Caco-2 (cell line): ENCODE results near the gene ITGA11. TPM values are rescaled to one million over a fixed set of nuclear protein-coding genes. Genes with fewer than 3 reads are reported as not detected.

Experiments
- BruUV-seq: library from RNA; stranded (reverse); fragments of 400-500 nt; replicated peaks from 2 replicates; lab custom pipeline; 2021; lab: Mats Ljungman, UMichigan
- CTCF ChIA-PET: fragments of 300-600 bp; sonication (Branson Sonifier 250); formaldehyde crosslinking; loops from one replicate; lab custom pipeline; 2022; ENCODE audit warnings: antibody characterized with exemption; lab: Charles Lee
- POLR2A ChIA-PET: fragments of 300-600 bp; sonication (Branson Sonifier 250); formaldehyde crosslinking; loops from one replicate; lab custom pipeline; 2022; ENCODE audit warnings: antibody characterized with exemption; lab: Charles Lee
- DNase-seq, 2 experiments: peaks; one replicate each; pipeline versions ENCODE4 v3.0.0 to v3.0.0-alpha.2; 2020 to 2022
- H3K27me3 ChIP-seq: replicated peaks from 2 replicates; pipeline ENCODE4 v1.6.0; 2011; ENCODE audit warnings: low read length; ENCODE audit not compliant: control insufficient read depth, insufficient read depth
- H3K36me3 ChIP-seq: 2 replicates; pipeline ENCODE4 v1.5.1; 2011; ENCODE audit warnings: low read length; ENCODE audit not compliant: control insufficient read depth, insufficient read depth
- H3K4me1 ChIP-seq: fragments of 250-450 bp; sonication (Bioruptor Pico); 2 replicates; pipeline ENCODE4 v1.5.1; 2020; ENCODE audit warnings: mild to moderate bottlenecking
- H3K4me3 ChIP-seq: 2 replicates; pipeline ENCODE4 v1.5.1; 2011; ENCODE audit warnings: low read depth, mild to moderate bottlenecking, control low read depth, low read length
- H3K9me3 ChIP-seq: fragments of 250-450 bp; sonication (Bioruptor Pico); 2 replicates; pipeline ENCODE4 v1.5.1; 2020; ENCODE audit warnings: mild to moderate bottlenecking, moderate library complexity
- H3K27ac Mint-ChIP-seq: one replicate; pipeline ENCODE4 v1.8.0; 2022; ENCODE audit warnings: mixed read lengths; ENCODE audit not compliant: unreplicated experiment
- H3K27me3 Mint-ChIP-seq: one replicate; pipeline ENCODE4 v1.8.0; 2022; ENCODE audit warnings: mixed read lengths; ENCODE audit not compliant: insufficient read depth, unreplicated experiment
- H3K36me3 Mint-ChIP-seq: one replicate; pipeline ENCODE4 v1.8.0; 2022; ENCODE audit warnings: mild to moderate bottlenecking, mixed read lengths; ENCODE audit not compliant: insufficient read depth, unreplicated experiment
- H3K4me1 Mint-ChIP-seq: one replicate; pipeline ENCODE4 v1.8.0; 2022; ENCODE audit warnings: low read depth, mixed read lengths; ENCODE audit not compliant: unreplicated experiment
- H3K4me3 Mint-ChIP-seq: one replicate; pipeline ENCODE4 v1.8.0; 2022; ENCODE audit warnings: mild to moderate bottlenecking, moderate library complexity, mixed read lengths; ENCODE audit not compliant: unreplicated experiment
- H3K9me3 Mint-ChIP-seq: one replicate; pipeline ENCODE4 v1.8.0; 2022; ENCODE audit warnings: mixed read lengths; ENCODE audit not compliant: unreplicated experiment
- intact Hi-C: fragments of 100-400 bp; cut with micrococcal nuclease; formaldehyde crosslinking; loops from one replicate; pipeline ENCODE4 v1.10.0; 2022; ENCODE audit not compliant: unreplicated experiment
- total RNA-seq: library from RNA; stranded (reverse); gene quantifications from 2 replicates; pipeline ENCODE4 v1.2.3, GENCODE V29; 2022
- TF ChIP-seq, protein P1 (sequence below), 2 experiments: fragments of 200-600 bp in 1 of 2; IDR thresholded peaks; 1 replicate in 1 of 2; 2 replicates in 1 of 2; pipeline versions ENCODE4 v1.5.1 to v1.8.0; 2011 to 2022; ENCODE audit warnings: antibody characterized with exemption in 1 of 2, control low read depth in 1 of 2, inconsistent platforms in 1 of 2, low read depth in 1 of 2, low read length in 1 of 2, mild to moderate bottlenecking in 1 of 2, moderate library complexity in 1 of 2; ENCODE audit not compliant: insufficient read depth in 1 of 2, severe bottlenecking in 1 of 2, unreplicated experiment in 1 of 2

ITGA11 gene
- total RNA-seq, 1 experiment from 2014 or later: 0.18 TPM

- peaks cover 31% of the 10 kb centered on the region for H3K4me1 ChIP-seq
- H3K9me3 ChIP-seq: no peaks in the 10 kb centered on the region
- POLR2A ChIA-PET: no interaction called here
- no peak for DNase-seq
- Mint-ChIP-seq H3K36me3 (no peaks in the 10 kb centered on the region), H3K4me3 (no peak overlapping the region), H3K27me3 (no peaks in the 10 kb centered on the region), H3K4me1 (peaks cover 31% of the 10 kb centered on the region), H3K27ac (no peak overlapping the region), H3K9me3 (no peaks in the 10 kb centered on the region)
- no peak overlapping the region for H3K4me3 ChIP-seq
- intact Hi-C loops: no loop called here
- CTCF ChIA-PET: no interaction called here
- no peaks in the 10 kb centered on the region for H3K36me3 ChIP-seq
- TF ChIP-seq, protein P1, sequence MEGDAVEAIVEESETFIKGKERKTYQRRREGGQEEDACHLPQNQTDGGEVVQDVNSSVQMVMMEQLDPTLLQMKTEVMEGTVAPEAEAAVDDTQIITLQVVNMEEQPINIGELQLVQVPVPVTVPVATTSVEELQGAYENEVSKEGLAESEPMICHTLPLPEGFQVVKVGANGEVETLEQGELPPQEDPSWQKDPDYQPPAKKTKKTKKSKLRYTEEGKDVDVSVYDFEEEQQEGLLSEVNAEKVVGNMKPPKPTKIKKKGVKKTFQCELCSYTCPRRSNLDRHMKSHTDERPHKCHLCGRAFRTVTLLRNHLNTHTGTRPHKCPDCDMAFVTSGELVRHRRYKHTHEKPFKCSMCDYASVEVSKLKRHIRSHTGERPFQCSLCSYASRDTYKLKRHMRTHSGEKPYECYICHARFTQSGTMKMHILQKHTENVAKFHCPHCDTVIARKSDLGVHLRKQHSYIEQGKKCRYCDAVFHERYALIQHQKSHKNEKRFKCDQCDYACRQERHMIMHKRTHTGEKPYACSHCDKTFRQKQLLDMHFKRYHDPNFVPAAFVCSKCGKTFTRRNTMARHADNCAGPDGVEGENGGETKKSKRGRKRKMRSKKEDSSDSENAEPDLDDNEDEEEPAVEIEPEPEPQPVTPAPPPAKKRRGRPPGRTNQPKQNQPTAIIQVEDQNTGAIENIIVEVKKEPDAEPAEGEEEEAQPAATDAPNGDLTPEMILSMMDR (IDR thresholded peaks at IDR 0.05; ENCODE audit: insufficient read depth in 1 of 2, low read depth in 1 of 2, low read length in 1 of 2, severe bottlenecking in 1 of 2, unreplicated experiment in 1 of 2): no peak
- no peaks in the 10 kb centered on the region for H3K27me3 ChIP-seq
- no TSS peak for BruUV-seq
Measured at GRCh38 chr15:68272721-68273271, 159.2 kb downstream of the ITGA11 start.

GRCh38 chr15:68271854-68272471 is 160.0 kb downstream of the ITGA11 start:
- TF ChIP-seq, protein P1 (IDR thresholded peaks at IDR 0.05; ENCODE audit: insufficient read depth in 1 of 2, low read depth in 1 of 2, low read length in 1 of 2, severe bottlenecking in 1 of 2, unreplicated experiment in 1 of 2): no peak
- no TSS peak for BruUV-seq
- DNase-seq: peak; percentile 33 to 48
- Mint-ChIP-seq H3K27me3 (no peaks in the 10 kb centered on the region), H3K4me3 (no peak overlapping the region), H3K4me1 (peaks cover 30% of the 10 kb centered on the region), H3K9me3 (no peaks in the 10 kb centered on the region), H3K36me3 (no peaks in the 10 kb centered on the region), H3K27ac (peak overlapping the region; percentile 42)
- intact Hi-C loops: no loop called here
- ChIA-PET POLR2A (no interaction called here), CTCF (interaction anchor here (1.5 kb wide), 1 partner anchor 19 kb away, joined by 4 read pairs; no protein-coding TSS in a partner anchor)
- no peaks in the 10 kb centered on the region for H3K9me3 ChIP-seq
- peaks cover 31% of the 10 kb centered on the region for H3K4me1 ChIP-seq
- no peaks in the 10 kb centered on the region for H3K36me3 ChIP-seq
- no peaks in the 10 kb centered on the region for H3K27me3 ChIP-seq
- no peak overlapping the region for H3K4me3 ChIP-seq

- BruUV-seq: no TSS peak
- Histone ChIP-seq H3K27me3 (no peaks in the 10 kb centered on the region), H3K4me1 (peaks cover 15% of the 10 kb centered on the region), H3K36me3 (no peaks in the 10 kb centered on the region), H3K9me3 (no peaks in the 10 kb centered on the region), H3K4me3 (no peak overlapping the region)
- H3K4me1 Mint-ChIP-seq: peaks cover 8% of the 10 kb centered on the region
- TF ChIP-seq, protein P1 (IDR thresholded peaks at IDR 0.05; ENCODE audit: insufficient read depth in 1 of 2, low read depth in 1 of 2, low read length in 1 of 2, severe bottlenecking in 1 of 2, unreplicated experiment in 1 of 2): no peak
- no peak overlapping the region for H3K4me3 Mint-ChIP-seq
- intact Hi-C loops: no loop called here
- no peaks in the 10 kb centered on the region for H3K27me3 Mint-ChIP-seq
- no peaks in the 10 kb centered on the region for H3K9me3 Mint-ChIP-seq
- no peak for DNase-seq
- CTCF ChIA-PET: no interaction called here
- no peak overlapping the region for H3K27ac Mint-ChIP-seq
- H3K36me3 Mint-ChIP-seq: no peaks in the 10 kb centered on the region
- POLR2A ChIA-PET: no interaction called here
Measured at GRCh38 chr15:68268405-68268804, 163.6 kb downstream of the ITGA11 start.
